Mononuclear cell (primary cell): ENCODE data around the gene ZBTB20. TPM values are rescaled to one million over a fixed set of nuclear protein-coding genes. Genes with fewer than 3 reads are reported as not detected.
"Not testable (repeated sequence)": the region's sequence is repeated elsewhere in the genome, so short reads cannot be mapped to it uniquely, and the experiment has no call there.

ENCODE experiments used
- H3K27me3 ChIP-seq: 2 replicates; pipeline ENCODE4 v1.6.0; 2011; ENCODE audit warnings: low read length, control low read depth; ENCODE audit not compliant: insufficient read depth
- H3K4me1 ChIP-seq: 2 replicates; pipeline ENCODE4 v1.5.1; 2011; ENCODE audit warnings: mild to moderate bottlenecking, low read length, control low read depth; ENCODE audit not compliant: insufficient read depth
- H3K4me3 ChIP-seq: 2 replicates; pipeline ENCODE4 v1.5.1; 2011; ENCODE audit warnings: mild to moderate bottlenecking, low read length, moderate library complexity
- H3K9me3 ChIP-seq: 2 replicates; pipeline ENCODE4 v1.5.1; 2011; ENCODE audit warnings: low read depth, mild to moderate bottlenecking, control low read depth, low read length
- total RNA-seq: library from RNA; depleted of rRNA; stranded (reverse); fragments of >200 nt; gene quantifications from one replicate; pipeline ENCODE4 v1.2.3, GENCODE V29; 2012

Gene ZBTB20
- total RNA-seq, 1 donor: 38.2 TPM

DNA sequence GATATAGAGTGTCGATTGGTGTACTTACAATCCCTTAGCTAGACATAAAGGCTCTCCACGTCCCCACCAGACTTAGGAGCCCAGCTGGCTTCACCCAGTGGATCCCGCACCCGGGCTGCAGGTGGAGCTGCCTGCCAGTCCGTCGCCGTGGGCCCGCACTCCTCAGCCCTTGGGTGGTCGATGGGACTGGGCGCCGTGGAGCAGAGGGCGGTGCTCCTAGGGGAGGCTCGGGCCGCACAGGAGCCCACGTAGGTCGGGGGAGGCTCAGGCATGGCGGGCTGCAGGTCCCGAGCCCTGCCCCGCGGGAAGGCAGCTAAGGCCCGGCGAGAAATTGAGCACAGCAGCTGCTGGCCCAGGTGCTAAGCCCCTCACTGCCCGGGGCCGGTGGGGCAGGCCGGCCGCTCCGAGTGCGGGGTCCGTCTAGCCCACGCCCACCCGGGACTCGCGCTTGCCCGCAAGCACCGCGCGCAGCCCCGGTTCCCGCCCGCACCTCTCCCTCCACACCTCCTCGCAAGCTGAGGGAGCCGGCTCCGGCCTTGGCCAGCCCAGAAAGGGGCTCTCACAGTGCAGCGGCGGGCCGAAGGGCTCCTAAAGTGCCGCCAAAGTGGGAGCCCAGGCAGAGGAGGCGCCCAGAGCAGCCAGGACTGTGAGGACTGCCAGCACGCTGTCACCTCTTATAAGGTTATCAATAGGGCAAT is 334.4 kb downstream of the ZBTB20 start:
- not testable (repeated sequence) for H3K27me3 ChIP-seq, H3K4me3 ChIP-seq, H3K9me3 ChIP-seq, H3K4me1 ChIP-seq

DNA sequence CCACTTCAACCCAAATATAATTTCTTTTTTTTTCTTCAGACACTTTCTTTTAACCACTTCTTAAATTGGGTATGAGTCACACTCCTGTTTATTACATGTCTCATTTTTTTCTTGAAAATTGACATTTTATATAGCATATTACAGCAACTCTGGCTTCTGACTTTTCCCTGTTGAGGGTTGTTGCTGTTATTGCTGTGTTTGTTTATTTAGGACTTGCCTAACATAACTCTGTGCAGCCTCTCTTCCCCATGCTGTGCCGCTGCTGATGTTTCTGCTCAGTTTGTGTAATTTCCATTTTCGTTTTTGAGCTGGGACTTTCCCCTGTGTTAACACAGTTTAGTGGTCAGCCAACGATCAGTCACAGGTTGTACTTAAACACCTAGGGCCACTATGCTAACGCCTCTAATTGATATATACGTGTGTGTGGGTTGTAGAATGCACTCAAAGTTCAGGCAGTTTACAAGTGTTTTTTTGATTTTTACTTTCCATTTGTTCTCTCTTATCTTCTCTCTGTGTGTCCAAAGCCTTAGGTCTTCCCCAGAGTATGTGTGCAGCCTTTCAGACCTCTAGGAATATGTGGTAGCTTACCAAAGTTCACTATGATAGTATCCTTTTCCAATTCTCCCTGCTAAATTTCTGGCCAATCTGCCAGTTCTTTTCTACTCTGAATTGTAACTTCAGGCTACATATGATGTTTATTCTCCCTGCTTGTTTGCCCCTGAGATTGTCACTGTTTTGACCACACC is 337.2 kb downstream of the ZBTB20 start:
- H3K4me1 ChIP-seq: no peaks in the 10 kb centered on the region
- no peaks in the 10 kb centered on the region for H3K27me3 ChIP-seq
- no peak overlapping the region for H3K4me3 ChIP-seq
- no peaks in the 10 kb centered on the region for H3K9me3 ChIP-seq

DNA sequence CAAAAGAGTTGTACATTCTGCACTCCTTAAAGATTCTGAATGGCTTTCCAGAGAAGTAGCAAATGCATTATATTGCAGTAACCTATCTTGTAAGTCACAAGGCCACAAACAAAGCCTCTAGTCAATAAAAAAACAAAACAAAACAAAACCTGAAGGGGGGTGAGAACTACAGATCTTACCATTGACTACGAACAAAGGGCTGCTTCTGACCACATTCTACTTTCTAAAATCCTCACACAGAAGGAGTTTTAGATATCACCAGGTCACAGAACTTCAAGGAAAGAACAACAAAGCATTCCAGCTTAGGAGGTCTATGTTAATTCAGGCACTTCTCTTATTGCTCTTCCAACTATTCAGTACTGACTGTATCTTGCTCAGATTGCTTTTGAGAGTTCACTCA is 343.0 kb downstream of the ZBTB20 start:
- no peaks in the 10 kb centered on the region for H3K27me3 ChIP-seq
- H3K4me1 ChIP-seq: no peaks in the 10 kb centered on the region
- no peak overlapping the region for H3K4me3 ChIP-seq
- no peaks in the 10 kb centered on the region for H3K9me3 ChIP-seq

DNA sequence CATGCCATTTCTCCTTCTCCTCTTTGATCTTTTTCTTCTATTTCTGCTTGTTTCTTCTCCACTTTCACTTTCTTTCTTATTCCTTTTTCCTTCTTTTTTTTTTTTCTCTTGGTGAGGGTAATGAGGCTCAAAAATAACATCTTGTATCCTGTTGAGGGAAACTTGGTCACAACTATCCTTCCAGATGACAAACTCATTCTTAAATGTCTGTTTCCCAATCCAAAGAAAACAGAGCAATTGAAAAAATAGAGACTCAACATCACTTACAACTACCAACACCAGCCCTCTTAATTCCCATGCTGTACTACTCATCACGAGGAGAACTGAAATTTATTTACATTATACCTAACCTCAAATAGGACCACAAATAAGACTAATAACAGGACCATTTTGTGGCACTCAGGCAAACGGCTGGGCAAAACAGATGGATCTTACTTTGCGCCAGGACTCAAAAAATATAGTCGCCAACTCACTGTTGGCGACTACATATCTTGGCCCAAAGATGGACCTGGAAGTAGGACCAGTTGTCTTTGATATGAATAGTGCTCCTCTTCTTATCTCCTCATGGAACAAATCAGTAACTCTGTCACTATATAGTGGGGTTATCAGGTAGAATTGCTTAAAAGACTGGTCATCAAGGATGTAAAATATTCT is 343.9 kb downstream of the ZBTB20 start:
- Histone ChIP-seq H3K4me1 (no peaks in the 10 kb centered on the region), H3K27me3 (no peaks in the 10 kb centered on the region), H3K4me3 (no peak overlapping the region), H3K9me3 (no peaks in the 10 kb centered on the region)

DNA sequence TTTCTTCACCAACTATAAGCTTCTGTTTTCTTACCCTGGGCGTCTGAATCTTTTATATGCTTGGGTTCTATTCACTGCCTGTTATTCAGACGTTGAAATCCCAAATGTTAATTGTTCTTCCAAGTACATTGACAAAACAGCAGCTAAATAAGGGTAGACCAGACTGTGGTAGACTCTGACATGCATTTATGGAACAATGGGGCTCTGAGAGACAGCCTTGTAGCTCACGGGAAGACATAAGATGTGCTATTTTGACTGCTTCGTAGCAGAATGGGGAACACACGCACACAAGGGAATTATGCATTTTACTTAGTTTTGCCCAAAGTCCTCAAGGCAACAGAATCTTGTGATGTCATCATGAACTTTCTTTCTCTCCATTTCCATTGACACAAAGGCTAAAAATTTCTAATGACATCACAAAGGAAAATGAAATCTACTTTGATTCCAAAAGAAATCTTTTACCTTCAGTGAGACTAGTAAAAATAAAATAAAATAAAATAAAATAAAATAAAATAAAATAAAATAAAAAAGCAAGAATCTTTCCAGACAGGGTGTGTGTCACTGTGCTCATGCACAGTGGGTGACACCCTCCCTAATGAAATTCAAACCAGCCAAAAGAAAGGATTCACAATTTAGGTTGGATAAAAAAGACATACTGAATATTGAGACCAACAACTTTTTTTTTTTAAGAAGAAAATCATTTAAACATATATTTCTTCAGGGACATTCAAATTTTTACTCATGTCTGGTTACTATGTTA is 346.6 kb downstream of the ZBTB20 start:
- H3K4me1 ChIP-seq: no peaks in the 10 kb centered on the region
- H3K27me3 ChIP-seq: no peaks in the 10 kb centered on the region
- H3K4me3 ChIP-seq: no peak overlapping the region
- no peaks in the 10 kb centered on the region for H3K9me3 ChIP-seq

DNA sequence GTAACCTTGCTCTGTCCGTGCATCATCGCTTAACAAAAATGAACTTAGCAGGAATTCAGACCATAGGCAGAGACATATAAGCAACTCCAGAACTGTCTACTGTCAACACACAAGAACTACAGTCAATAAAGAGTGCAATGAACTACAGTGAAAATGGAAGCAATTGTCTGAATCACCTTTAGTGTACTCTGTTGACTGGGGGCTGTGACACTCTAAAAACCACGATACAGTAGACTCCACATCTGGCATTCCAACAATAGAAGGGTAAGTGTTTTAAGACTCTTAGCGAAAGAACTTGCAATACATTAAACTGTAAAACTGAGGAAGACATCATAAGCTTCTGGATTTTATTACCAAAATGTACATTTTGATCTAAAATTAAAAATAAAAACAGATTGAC is 347.3 kb downstream of the ZBTB20 start:
- no peaks in the 10 kb centered on the region for H3K27me3 ChIP-seq
- H3K9me3 ChIP-seq: no peaks in the 10 kb centered on the region
- no peaks in the 10 kb centered on the region for H3K4me1 ChIP-seq
- H3K4me3 ChIP-seq: no peak overlapping the region

DNA sequence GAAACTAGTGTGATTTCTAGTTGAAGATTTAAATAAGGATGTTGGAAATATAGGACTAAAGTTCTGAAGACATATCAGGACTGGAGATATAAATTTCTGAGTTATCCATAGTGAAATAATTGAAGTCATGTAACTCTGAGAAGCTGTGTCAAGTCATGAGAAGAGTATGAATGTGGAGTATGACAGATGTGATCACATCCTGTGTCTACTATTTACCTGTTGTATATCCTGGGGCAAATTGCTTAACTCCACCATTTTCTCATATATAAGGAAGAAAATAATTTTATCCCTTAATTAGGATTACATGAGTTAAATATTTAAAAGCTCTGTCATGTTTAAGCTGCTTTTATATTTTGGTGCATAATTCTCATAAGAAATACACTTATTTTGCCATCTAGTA is 350.3 kb downstream of the ZBTB20 start:
- H3K4me1 ChIP-seq: no peaks in the 10 kb centered on the region
- no peak overlapping the region for H3K4me3 ChIP-seq
- H3K27me3 ChIP-seq: no peaks in the 10 kb centered on the region
- H3K9me3 ChIP-seq: no peaks in the 10 kb centered on the region

DNA sequence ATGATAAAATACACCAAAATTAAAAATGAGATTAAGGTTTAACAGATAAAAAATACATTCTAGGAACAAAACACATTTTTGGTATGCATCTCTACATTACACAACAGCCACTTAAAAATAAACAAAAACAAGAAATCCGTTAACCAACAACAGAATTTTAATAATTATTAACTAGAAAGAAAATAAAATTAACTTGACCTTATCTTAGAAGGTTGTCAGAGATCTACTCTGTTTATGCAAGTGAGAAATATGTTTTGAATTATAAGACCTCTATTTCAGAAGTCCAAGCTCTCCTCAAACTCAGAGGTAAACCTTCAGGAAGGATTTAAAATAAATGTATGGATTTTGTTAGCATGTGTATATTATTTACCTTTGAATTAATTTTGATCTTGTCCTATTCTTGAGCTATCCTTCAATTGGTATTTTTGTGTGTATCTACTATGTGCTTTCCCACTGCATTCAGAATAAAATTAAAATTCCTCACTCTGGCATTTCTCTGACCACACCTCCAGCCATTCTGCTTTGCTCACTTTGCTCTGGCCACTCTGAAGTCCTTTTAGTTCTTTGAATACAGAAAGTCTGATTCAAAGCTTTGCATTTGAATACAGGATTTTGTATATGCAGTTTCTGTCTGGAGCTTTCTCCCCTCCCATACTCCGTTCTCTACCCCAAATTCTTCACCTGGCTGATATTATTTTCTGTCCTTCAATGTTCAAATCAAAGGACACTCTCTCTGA is 352.0 kb downstream of the ZBTB20 start:
- Histone ChIP-seq H3K4me1 (no peaks in the 10 kb centered on the region), H3K4me3 (no peak overlapping the region), H3K9me3 (no peaks in the 10 kb centered on the region), H3K27me3 (no peaks in the 10 kb centered on the region)

DNA sequence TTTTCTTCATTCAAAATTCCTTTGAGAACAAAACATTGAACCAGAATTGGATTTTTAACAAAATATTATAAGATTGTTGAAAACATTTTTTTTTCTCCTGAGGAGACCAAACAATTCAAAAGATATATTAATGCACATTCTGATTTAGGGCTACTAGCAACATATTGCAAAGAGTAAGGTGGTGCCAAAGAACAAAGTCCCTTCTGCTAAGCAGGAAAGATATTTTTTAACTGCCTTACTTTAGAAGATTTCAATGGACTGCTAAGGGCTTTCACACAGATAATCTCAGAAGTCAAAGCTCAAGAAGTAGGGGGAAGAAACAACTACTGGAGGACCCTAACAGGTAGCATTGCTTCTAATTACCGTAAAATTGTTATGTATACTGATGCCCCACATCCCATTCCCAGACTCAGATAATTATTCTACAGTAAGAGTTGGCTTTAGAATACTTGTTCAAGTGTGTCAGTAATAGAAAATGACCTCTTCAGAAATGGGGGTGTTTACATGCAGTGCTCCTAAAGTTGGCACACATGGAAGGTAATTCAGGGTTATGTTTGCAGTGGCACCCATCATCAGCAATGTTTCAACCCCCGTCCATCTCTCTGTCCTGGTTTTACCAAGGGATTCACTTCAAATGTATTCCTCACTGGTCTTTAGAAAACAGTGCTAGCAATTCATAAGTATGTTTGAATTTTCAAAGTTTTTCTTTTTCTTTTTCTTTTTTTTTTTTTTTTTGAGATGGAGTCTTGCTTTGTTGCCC is 354.7 kb downstream of the ZBTB20 start:
- Histone ChIP-seq H3K4me3 (no peak overlapping the region), H3K27me3 (no peaks in the 10 kb centered on the region), H3K9me3 (no peaks in the 10 kb centered on the region), H3K4me1 (no peaks in the 10 kb centered on the region)

DNA sequence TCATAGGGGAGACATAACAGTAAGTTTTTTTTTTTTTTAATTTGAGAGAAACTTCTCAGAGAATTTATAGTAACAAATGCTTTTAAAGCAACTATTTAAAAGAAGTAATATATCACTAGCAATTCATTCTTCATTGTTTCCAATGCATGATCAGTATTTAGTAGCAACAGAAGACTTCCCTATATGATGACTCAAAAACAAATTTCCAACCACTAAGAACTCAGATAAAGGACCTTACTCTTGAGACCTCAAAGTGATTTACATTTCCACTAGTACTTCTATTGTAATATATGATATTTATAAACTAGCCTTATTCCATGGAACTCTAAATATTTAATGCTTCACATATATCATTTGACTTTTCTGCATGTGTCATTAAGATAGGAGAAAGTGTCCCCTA is 356.3 kb downstream of the ZBTB20 start:
- Histone ChIP-seq H3K27me3 (no peaks in the 10 kb centered on the region), H3K4me1 (no peaks in the 10 kb centered on the region), H3K9me3 (no peaks in the 10 kb centered on the region), H3K4me3 (no peak overlapping the region)

DNA sequence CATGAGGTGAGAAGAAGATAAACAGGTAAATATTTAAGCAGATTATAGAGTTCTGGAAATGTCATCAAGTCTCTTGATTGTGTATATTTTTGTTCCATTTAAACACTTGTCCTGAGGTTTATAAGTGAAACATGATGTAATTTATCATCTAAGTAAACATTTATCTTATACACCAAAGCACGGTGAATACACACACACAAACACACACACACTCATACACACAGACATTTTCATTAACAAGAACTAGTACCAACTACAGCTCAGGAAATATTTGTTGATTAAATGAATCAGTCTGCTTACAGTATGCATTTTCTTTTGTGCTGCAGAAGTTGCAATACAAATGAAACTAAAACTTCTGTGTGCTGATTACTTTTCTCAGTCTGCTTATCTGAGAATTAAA is 357.3 kb downstream of the ZBTB20 start:
- no peaks in the 10 kb centered on the region for H3K9me3 ChIP-seq
- H3K27me3 ChIP-seq: no peaks in the 10 kb centered on the region
- H3K4me1 ChIP-seq: no peaks in the 10 kb centered on the region
- H3K4me3 ChIP-seq: no peak overlapping the region

DNA sequence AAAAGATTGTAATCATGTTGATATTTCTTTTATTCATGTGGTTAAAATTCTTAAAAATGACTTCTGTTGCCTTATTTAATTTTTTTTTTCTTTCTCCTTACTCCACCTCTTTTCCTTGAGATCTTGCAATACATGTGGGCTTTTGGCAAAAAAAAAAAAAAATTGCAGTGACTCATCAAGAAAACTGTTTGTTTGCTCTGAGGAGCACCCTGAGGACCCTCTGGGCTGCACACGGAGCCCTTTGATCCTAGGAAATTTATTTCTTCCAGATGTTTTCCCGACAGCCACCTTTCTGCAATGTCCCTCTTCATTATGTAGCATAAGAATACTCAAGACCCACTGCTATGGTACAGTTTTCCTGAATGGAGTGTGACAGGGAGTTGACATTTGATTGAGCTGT is 371.7 kb downstream of the ZBTB20 start:
- no peak overlapping the region for H3K4me3 ChIP-seq
- peaks cover 5% of the 10 kb centered on the region for H3K4me1 ChIP-seq
- H3K27me3 ChIP-seq: no peaks in the 10 kb centered on the region
- peaks cover 12% of the 10 kb centered on the region for H3K9me3 ChIP-seq

DNA sequence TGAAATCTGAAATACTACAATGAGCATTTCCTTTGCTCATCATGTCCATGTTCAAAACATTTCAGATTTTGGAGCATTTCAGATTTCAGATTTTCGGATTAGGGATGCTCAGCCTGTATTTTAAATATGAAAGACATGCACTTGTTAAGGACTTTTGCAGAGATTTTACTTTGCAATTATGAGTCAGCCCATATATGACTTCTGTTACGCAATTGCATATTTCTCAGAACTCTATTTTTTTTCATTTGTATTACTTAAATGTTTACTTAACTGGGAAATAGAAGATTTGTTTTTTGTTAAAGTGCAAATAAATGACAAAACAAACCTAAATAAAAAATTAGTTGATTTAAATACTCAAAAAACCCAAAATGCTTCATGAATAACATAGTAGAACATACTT is 376.2 kb downstream of the ZBTB20 start:
- H3K27me3 ChIP-seq: no peaks in the 10 kb centered on the region
- H3K9me3 ChIP-seq: peaks cover 12% of the 10 kb centered on the region
- H3K4me1 ChIP-seq: peaks cover 5% of the 10 kb centered on the region
- no peak overlapping the region for H3K4me3 ChIP-seq

DNA sequence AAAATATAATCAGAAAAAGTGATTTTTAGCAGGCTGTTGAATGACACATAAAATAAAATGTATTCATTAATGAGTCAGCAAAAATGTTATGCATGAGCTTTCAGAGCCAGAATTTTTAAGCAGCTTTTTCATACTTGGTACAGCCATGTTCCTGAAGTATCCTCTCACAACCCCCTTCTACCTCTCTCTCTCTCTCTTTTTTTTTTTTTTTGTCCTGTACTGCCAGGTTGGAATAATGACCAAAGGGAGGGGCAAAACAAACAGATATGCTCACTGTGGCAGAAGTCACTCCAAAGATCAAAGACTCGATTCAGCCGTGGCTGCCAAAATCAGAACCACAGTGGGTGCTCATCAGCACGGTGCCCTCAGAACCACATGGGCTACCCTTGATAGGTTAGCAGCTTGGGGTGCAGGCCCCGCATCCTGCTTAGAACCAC is 383.0 kb downstream of the ZBTB20 start:
- Histone ChIP-seq H3K9me3 (no peaks in the 10 kb centered on the region), H3K27me3 (no peaks in the 10 kb centered on the region), H3K4me3 (no peak overlapping the region), H3K4me1 (peaks cover 4% of the 10 kb centered on the region)
